Endometrium (tissue), 2 donors: Measurements from ENCODE around the gene SIM1.
"Not testable (repeated sequence)": the region's sequence is repeated elsewhere in the genome, so short reads cannot be mapped to it uniquely, and the experiment has no call there.

Experiments
- FAIRE-seq: peaks from 2 replicates; lab custom pipeline; 2012; peaks lifted over from hg19 to GRCh38; lab: Jason Lieb, UNC
- donor health status: control.
- donor health status: control.

Gene SIM1

GRCh38 chr6:100426241-100426640, 38.5 kb downstream of the SIM1 start:
- no peak for FAIRE-seq

GRCh38 chr6:100420711-100421110, 44.0 kb downstream of the SIM1 start:
- FAIRE-seq: no peak

- FAIRE-seq: no peak
Measured at GRCh38 chr6:100417036-100417435, 47.7 kb downstream of the SIM1 start.

DNA sequence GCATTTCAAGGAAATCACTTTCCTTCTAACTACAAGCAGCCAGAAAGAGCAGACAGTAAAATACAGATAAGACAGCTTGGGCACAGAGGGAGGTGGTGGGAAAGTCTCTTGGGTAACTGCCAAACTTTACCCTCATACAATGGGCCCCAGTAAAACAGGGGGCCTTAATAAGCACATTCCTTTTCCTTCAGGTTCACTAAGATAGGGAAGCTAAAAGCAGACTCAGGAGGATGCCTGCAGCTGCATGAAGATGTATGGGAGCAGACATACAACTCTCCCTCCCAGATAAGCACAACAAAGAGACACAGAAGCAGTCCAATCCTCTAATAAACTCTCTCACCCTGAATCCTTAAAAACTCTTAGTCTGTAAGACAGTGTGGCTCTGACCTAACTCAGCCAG, 49.0 kb downstream of the SIM1 start:
- no peak for FAIRE-seq

DNA sequence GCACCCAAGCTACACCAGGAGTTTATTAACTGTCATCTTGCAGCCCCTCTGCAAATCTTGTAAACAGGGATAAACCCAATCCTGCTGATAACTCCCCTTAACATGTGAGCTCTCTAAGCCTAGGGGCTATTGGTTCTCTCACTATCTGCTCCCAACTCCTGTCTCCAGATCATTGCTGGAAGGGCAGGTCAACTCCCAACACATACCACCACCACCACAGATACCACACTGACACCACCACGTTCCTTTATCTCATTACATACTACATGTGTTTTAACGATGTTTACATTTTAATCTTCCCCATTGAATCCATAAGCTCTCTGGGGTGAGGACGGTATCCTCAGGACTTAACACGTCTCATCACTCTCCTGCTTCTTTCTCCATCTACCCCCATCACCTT, 51.8 kb downstream of the SIM1 start:
- no peak for FAIRE-seq

DNA sequence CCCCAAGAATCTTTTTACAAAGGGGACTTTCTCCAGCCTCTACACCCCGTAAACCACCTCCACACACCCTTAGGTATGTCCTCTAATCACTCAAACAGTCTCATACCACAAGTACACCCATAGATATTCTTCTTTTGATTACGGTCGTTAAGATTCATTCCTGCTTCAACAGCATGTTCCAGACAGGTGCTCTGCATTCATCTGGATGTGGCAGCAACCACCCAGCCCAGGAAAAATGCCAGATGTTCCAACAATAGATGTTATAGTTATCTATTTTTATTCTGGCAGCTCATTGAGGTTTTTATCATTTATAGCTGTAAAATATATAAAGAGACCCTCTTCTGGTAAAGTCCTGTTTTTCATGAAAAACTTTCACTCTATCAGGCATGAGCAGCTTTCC, 60.7 kb downstream of the SIM1 start:
- no peak for FAIRE-seq

GRCh38 chr6:100393493-100393892, 71.2 kb downstream of the SIM1 start:
- FAIRE-seq: no peak

DNA sequence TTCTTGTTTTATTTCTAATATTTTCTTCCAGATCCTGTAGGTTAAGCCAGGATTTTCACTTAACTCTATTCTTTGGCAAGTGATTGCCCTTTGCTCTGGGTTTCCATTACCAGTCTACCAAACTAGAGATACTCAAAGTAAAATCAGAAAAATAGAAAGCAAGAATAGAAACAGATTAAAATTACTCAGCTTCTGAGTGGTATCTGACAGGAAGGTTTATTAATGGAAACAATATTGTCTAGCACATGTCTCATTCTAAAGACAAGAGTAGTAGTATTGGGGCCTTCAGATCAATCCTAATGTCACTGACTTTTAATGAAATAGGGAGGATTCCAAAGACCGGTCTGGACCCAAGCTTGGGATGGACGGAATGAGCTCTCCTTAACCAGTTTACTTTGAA, 72.3 kb downstream of the SIM1 start:
- no peak for FAIRE-seq

GRCh38 chr6:100388868-100389519, 75.7 kb downstream of the SIM1 start:
- FAIRE-seq: no peak

DNA sequence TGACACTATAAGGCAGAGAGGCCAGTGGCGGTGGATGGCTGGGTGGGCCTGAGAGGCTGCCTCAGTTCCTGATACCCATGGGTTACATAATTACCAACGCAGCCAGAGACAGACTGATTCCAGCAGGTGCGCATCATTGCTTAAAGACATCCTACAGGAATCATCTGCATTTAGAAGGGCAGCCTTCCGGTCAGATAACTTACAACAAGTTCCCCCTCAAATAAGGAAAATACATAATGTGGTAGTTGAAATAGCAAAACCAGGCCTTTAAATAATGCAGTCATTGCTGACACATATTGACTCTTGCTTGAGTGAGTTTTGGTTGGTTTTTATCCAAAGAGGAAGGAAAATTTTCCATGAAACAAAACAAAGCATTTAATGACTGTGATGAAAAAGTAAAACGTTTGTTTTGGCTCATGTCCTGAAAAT, 81.9 kb downstream of the SIM1 start:
- no peak for FAIRE-seq

- no peak for FAIRE-seq
Measured at GRCh38 chr6:100382031-100382430, 82.7 kb downstream of the SIM1 start.

DNA sequence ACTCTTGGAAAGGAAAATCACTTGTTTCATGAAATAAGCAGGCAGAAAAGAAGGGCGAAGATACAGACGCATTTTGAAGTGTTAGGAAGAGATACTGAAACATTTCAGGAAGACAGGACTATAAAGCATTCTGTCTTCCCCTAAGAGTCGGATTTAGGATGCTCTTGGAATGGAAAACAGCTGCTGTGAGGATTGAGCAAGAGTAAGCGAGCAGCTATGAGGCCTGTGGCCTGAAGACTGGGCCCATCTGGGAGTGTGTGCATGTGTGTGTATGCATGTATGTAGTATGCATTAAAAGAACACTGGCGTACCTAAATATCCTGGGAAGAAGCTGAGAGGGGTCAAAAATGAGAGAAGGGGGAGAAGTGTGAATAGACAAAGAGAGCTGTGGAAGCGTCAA, 83.6 kb downstream of the SIM1 start:
- no peak for FAIRE-seq

DNA sequence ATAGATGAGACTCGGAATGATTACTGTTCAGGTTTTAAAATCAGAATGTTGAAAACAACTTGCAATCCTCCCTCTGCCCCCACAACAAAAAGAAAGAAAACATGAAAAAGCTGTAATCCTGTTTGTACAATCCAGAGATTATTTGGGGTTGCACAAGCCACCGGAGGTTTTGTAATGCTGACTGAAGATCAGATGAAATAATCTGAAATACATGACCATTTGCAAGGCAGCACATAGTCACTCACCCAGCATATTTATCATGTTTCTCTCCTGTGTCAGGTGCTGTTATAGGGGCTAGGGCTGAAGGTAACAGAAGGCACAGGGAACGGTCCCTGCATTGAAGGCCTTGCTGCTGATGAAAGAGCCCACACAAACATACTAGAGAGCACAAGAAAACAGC, 85.3 kb downstream of the SIM1 start:
- no peak for FAIRE-seq

GRCh38 chr6:100378576-100378975, 86.1 kb downstream of the SIM1 start:
- FAIRE-seq: no peak

DNA sequence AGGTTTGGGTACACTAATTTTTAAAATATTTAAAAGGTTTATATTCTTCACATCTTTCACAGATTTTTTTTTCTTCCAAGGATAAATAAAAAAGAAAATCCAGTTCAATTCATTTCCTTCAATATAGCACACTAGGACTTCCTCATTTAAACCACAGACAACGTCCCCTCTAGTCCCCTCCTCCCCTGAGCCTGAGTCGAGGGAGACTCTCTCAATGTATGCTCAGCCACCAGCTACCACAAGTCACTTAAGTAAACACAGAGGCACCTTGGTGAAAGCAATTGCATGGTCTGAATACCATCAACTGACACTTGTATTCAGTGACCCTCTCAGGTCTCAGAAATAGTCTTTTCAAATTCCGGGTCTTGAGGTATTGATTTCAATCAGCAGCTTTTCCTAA, 88.6 kb downstream of the SIM1 start:
- FAIRE-seq: no peak

DNA sequence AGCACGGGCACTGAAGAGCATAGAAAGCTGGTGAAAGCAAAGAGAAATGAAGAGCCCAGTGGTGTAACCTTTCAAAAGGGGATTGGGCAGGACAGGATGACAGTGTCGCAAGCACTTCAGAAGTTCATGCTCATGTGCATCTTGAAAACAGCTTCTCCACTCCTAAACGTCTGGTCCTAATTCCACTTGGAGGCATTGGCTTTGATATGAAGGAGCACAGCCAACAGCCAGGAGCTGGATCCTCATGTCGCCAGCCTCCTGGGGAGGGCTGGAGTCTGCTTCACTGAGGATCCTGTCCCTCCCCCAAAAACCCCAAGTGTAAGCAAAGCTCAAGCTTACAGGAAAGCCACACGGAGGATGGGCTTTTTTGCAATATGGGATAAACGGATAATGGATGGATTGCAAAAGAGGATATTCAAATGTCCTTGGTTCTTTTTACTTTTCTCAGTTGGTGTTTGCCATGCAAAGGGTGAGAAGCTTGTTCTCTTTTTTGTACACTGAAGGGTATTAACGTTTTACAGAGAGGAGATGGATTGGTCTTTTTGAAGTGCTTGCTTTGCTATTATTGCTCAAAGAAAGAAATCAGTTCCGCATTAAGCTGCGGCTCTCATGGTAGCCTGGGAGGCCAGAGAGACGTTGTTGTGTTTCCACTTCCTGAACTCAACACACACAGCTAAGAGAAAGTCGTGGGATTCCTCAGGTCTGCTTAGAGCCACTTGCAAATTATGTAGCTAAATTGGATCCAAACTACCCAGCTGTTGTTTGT, 92.2 kb downstream of the SIM1 start:
- FAIRE-seq: no peak

GRCh38 chr6:100371591-100371990, 93.1 kb downstream of the SIM1 start:
- no peak for FAIRE-seq

DNA sequence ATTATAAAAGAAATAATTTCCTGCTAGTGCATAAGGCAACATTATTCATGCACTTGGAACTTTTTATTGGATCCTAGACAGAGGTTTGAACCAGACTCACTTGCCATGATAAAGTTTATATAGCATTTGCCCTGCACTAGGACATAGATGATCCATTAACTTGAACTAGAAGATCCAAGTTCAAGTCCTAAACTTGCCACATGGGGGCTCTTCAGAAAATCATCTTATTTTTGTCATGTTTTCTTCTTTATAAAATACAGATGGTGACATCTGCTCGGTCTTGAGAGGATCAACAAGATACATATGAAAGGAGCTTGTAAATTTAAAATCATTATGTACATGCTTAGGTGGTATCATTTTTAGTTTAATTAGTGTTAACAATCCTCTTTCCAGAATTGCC, 94.5 kb downstream of the SIM1 start:
- no peak for FAIRE-seq

GRCh38 chr6:100366419-100366818, 98.3 kb downstream of the SIM1 start:
- FAIRE-seq: no peak

- FAIRE-seq: no peak
Measured at GRCh38 chr6:100363651-100364050, 101.1 kb downstream of the SIM1 start.

- not testable (repeated sequence) for FAIRE-seq
Measured at GRCh38 chr6:100354736-100355641, 109.7 kb downstream of the SIM1 start.

DNA sequence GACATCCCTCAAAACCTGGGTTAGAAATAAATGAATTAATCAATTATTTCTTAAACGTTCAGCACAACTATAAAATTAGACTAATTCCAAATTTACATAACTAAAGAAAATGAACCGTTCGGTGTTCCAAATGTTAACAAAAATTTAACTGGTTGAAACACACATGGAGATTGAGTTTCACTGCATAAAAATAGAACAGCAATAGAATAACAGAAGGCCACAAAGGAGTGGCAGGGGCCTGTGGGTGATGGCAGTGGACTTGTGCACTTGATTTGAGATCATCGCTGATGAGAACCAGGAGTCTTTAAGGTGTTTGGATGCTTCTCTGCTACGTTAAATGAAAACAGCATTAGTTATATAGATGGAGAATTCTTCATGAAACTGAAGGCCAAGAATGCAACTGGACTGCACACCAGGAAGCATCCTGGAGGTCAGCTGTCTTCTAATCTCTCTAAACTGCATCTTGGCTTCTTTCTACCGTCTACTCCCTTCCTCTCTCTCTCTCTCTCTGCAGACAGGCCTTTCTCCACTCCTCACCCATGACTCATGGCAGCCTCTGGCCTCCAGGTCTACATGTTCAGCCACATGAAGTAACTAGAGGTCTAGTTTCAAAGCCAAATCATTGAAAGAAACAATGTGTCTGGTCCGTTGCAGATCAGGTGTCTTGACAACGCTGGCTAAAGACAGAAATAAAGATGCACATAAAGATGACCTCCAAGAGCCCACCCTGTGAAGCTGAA, 111.3 kb downstream of the SIM1 start:
- FAIRE-seq: no peak
